Activated CD4-positive, CD25-positive, alpha-beta regulatory T cell treated with anti-CD3 and anti-CD28 coated beads, Interleukin-2, amount 50 U/mL, for 24 hours (primary cell): Measurements from ENCODE around the gene CEP95.

Experiments
- ATAC-seq, 2 donors: fragments of 150-1000 bp; cut with Tn5 transposase; one replicate each; pipeline ENCODE4 v1.10.0; 2021; ENCODE audit warnings: mild to moderate bottlenecking in 1 of 2, moderate library complexity in 1 of 2

The CEP95 gene

GRCh38 chr17:64496786-64497564 is 9.8 kb upstream of the CEP95 start, which contains the start of gene POLG2:
POLG2 (minus strand) TSS chr17:64497054; CDS start chr17:64496968, 86 bp downstream.
- peak; percentile 80 to 81 for ATAC-seq

- ATAC-seq: peak; percentile 32 to 33
Observed at GRCh38 chr17:64497565-64498035, 9.2 kb upstream of the CEP95 start.

- no peak for ATAC-seq
Observed at GRCh38 chr17:64498308-64499203, 8.2 kb upstream of the CEP95 start.

GRCh38 chr17:64499805-64500486 is 6.8 kb upstream of the CEP95 start:
- no peak for ATAC-seq

GRCh38 chr17:64500487-64500859 is 6.3 kb upstream of the CEP95 start:
- ATAC-seq: no peak

- ATAC-seq: no peak
Observed at GRCh38 chr17:64500862-64501765, 5.7 kb upstream of the CEP95 start.

- ATAC-seq: no peak
Observed at GRCh38 chr17:64502021-64502420, 4.8 kb upstream of the CEP95 start.

GRCh38 chr17:64502809-64503208 is 4.0 kb upstream of the CEP95 start:
- no peak for ATAC-seq

GRCh38 chr17:64503341-64503740 is 3.4 kb upstream of the CEP95 start:
- ATAC-seq: no peak

GRCh38 chr17:64503821-64504768 is 2.7 kb upstream of the CEP95 start:
- no peak for ATAC-seq

- peak; percentile 44 to 45 for ATAC-seq
Observed at GRCh38 chr17:64504769-64505339, 1.9 kb upstream of the CEP95 start.

- peak; percentile 34 to 36 for ATAC-seq
Observed at GRCh38 chr17:64505340-64506200, 1.2 kb upstream of the CEP95 start.

- ATAC-seq: peak; percentile 57 to 63
Observed at GRCh38 chr17:64506201-64506575, 589 bp upstream of the CEP95 start, which contains the start of gene DDX5. DDX5 (minus strand) TSS chr17:64506289; CDS start chr17:64506119, 170 bp downstream.

GRCh38 chr17:64507413-64507782 is 621 bp downstream of the CEP95 start:
- peak; percentile 18 to 19 for ATAC-seq

- no peak for ATAC-seq
Observed at GRCh38 chr17:64508683-64509082, 1.9 kb downstream of the CEP95 start.

- ATAC-seq: no peak
Observed at GRCh38 chr17:64509179-64509578, 2.4 kb downstream of the CEP95 start.

- no peak for ATAC-seq
Observed at GRCh38 chr17:64515419-64515818, 8.6 kb downstream of the CEP95 start.

- no peak for ATAC-seq
Observed at GRCh38 chr17:64515829-64516228, 9.1 kb downstream of the CEP95 start.

- ATAC-seq: no peak
Observed at GRCh38 chr17:64519601-64520000, 12.8 kb downstream of the CEP95 start.
